Hippocampal formation (tissue), 2 donors: Measurements from ENCODE around the gene CHST3.
"Not testable (repeated sequence)": the region's sequence is repeated elsewhere in the genome, so short reads cannot be mapped to it uniquely, and the experiment has no call there.

Experiments used
- DNase-seq, 2 donors: peaks; one replicate each; lab custom pipeline; 2025; lab: John Stamatoyannopoulos, UW

Gene CHST3, protein sequence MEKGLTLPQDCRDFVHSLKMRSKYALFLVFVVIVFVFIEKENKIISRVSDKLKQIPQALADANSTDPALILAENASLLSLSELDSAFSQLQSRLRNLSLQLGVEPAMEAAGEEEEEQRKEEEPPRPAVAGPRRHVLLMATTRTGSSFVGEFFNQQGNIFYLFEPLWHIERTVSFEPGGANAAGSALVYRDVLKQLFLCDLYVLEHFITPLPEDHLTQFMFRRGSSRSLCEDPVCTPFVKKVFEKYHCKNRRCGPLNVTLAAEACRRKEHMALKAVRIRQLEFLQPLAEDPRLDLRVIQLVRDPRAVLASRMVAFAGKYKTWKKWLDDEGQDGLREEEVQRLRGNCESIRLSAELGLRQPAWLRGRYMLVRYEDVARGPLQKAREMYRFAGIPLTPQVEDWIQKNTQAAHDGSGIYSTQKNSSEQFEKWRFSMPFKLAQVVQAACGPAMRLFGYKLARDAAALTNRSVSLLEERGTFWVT

GRCh38 chr10:71964098-71964742 lies at the start of gene CHST3:
Gene CHST3, plus strand, starts transcription at chr10:71964395. Its CDS starts 41,448 bp downstream, at chr10:72005843.
- peak; percentile 44 to 63 for DNase-seq

- DNase-seq, result no peak
Observed at GRCh38 chr10:71916827-71917226, 47.4 kb upstream of the CHST3 start.

- no peak for DNase-seq
Observed at GRCh38 chr10:71918992-71919391, 45.2 kb upstream of the CHST3 start.

DNA sequence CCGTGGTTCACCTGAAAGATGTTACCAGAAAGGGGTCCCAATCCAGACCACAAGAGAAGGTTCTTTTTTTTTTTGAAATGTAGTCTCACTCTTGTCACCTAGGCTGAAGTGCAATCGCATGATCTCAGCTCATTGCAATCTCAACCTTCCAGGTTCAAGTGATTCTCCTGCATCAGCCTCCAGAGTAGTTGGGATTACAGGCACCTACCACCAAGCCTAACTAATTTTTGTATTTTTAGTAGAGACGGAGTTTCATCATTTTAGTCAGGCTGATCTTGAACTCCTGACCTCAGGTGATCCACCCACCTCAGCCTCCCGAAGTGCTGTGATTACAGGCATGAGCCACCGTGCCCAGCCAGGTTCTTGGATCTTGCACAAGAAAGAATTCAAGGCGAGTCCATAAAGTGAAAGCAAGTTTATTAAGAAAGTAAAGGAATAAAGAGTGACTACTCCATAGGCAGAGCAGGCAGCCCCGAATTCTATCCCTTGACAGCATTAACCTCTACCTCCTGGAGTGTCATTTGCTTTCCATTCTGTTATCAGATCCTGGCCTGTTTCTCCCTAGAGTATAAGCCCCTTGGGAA lies 44.1 kb upstream of the CHST3 start:
- DNase-seq, result not testable (repeated sequence)

DNA sequence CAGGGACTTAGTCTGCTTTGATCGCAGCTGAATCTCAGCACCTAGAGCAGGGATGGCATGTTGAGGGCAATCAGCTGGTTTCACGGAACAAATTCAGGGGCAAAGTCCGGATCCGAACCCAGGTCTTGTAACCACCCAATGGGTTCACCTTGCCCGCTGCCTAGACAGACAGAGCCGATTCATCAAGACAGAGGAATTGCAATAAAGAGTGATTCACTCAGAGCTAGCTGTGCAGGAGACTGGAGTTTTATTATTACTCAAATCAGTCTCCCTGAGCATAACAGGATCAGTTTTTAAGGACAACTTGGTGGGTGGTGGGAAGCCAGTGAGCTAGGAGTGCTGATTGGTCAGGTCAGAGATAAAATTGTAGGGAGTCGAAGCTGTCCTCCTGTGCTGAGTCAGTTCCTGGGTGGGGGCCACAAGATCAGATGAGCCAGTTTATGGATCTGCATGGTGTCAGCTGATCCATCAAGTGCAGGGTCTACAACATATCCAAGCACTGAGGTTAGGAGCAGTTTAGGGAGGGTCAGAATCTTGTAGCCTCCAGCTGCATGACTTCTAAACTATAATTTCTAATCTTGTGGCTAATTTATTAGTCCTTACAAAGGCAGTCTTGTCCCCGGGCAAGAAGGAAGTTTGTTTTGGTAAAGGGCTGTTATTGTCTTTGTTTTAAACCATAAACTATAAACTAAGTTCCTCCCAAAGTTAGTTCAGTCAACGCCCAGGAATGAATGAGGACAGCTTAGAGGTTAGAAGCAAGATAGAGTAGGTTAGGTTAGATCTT lies 43.5 kb upstream of the CHST3 start:
- no peak for DNase-seq

- peak; percentile 53 to 54 for DNase-seq
Observed at GRCh38 chr10:71921324-71922027, 42.7 kb upstream of the CHST3 start.

- no peak for DNase-seq
Observed at GRCh38 chr10:71923138-71923692, 41.0 kb upstream of the CHST3 start.

GRCh38 chr10:71924771-71925170 lies 39.4 kb upstream of the CHST3 start:
- DNase-seq, result no peak

DNA sequence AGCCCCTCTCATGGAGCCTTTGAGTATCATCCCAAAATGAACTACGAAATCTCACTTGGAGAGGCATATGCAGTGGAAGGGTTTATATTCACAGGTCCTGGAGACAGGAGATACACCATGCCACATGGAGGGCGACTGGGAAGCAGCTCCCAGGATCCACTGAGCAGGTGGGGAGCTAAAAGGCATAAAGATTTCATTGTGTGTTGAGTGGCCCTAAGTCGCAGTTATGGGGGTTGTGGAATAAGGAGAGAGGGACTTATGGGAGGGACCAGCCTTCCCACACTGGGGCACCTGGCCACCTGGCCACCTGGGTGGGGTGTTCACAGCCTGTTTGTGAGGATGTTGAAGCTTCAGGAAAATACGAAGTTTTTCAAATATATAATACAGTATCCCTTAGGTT lies 37.0 kb upstream of the CHST3 start:
- DNase-seq, result no peak

- no peak for DNase-seq
Observed at GRCh38 chr10:71927776-71928592, 36.2 kb upstream of the CHST3 start.

GRCh38 chr10:71931295-71931694 lies 32.9 kb upstream of the CHST3 start:
- no peak for DNase-seq

DNA sequence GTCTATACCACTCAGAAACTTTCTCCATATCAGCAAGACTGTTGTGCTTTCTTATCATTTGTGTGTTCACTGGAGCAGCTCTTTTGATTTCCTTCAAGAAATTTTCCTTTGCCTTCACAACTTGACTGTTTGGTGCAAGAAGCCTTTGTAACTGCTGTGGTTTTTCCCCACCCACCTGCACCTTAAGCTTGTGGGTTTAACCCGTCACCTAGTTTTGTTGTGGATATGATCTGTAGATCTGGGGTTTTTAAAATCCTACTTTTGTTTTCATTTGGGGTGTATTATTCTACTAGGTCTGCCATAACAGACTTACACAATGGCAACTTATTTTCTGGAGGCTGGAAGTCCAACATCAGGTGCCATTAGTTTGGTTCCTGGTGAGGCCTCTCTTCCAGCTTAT lies 30.5 kb upstream of the CHST3 start:
- DNase-seq, result no peak

- no peak for DNase-seq
Observed at GRCh38 chr10:71938211-71938610, 26.0 kb upstream of the CHST3 start.

GRCh38 chr10:71939304-71939703 lies 24.9 kb upstream of the CHST3 start:
- DNase-seq, result no peak

GRCh38 chr10:71939861-71940474 lies 24.2 kb upstream of the CHST3 start:
- no peak for DNase-seq

DNA sequence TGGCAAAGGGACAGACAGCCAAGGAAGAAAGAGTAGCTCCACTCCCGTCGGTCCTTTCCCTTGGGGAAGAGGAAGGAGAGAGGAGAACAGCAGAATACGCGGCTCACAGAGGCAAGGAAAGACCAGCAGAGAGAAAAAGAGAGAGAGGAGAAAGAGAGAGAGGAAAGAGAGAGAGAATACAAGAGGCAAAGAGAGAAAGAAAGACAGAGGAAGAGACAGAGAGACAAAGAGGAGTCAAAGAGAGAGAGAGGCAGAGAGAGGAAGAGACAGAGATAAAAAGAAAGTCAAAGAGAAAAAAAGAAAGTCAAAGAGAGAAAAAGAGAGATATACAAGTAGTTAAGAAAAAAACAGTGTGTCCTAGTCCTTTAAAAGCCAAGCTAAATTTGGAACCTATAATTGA lies 23.4 kb upstream of the CHST3 start:
- DNase-seq, result no peak

DNA sequence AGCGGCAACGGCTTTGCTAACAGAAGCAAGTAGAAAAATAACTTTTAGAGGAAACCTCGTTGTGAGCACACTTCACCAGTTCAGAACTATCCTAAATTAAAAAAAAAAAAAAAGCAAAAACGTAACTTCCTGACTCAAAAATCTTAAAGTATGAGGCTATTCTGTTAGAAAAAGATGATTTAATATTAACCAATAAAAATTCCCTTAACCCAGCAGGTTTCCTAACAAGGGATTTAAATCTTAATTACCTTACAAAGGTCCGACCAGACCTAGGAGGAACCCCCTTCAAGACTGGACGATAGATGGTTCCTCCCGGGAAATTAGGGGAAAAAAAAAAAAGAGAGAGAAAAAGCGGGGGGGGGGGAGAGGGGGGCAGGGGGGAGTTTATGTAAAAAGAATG lies 22.9 kb upstream of the CHST3 start:
- DNase-seq, result no peak

DNA sequence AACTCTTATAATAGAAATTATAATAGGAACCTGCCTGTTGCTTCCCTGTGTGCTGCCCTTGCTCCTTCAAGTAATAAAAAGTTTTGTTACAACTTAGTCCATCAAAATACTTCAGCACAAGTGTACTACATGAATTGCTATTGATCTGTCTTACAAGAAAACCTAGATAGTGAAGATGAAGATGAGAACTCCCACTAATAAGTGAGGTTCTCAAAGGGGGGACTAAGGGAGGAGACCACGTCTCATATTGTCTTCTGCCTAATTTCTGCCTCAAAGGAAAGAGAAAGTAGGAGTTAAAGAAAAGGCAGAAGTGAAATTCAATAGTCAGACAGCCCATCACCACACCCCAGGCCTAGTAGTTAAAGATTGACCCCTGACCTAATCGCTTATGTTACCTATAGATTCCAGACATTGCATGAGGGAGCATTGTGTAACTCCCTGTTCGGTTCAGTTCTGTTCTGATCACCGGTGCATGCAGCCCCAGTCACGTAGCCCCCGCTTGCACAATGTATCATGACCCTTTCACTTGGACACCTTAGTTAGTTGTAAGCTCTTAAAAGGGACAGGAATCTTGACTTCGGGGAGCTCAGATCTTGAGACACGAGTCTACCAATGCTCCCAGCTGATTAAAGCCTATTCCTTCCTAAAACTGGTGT lies 18.2 kb upstream of the CHST3 start:
- DNase-seq, result no peak

DNA sequence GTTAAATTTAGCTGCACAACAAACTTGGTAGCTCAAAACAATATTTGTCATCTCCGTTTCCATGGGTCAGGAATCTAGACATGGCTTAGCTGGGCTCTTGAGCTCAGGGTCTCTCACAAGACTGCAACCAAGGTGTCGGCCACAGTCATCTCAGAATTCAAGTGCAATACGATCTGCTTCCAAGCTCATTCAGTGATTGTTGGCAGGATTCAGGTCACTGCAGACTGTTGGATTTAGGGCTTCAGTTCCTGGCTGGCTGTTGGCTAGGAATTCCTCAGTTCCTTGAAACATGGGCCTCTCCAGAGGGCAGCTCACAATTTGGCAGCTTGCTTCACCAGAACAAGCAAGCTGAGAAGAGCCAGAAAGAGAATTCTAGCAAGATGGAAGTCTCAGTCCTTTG lies 17.5 kb upstream of the CHST3 start:
- DNase-seq, result peak in 1 of 2 donors; percentile 49
